NCI-H187 (cell line): Measurements from ENCODE around the gene ETS2.

Experiments
- DNase-seq, 2 experiments: peaks; one replicate each; lab custom pipeline; 2025; lab: John Stamatoyannopoulos, UW

The ETS2 gene

DNA sequence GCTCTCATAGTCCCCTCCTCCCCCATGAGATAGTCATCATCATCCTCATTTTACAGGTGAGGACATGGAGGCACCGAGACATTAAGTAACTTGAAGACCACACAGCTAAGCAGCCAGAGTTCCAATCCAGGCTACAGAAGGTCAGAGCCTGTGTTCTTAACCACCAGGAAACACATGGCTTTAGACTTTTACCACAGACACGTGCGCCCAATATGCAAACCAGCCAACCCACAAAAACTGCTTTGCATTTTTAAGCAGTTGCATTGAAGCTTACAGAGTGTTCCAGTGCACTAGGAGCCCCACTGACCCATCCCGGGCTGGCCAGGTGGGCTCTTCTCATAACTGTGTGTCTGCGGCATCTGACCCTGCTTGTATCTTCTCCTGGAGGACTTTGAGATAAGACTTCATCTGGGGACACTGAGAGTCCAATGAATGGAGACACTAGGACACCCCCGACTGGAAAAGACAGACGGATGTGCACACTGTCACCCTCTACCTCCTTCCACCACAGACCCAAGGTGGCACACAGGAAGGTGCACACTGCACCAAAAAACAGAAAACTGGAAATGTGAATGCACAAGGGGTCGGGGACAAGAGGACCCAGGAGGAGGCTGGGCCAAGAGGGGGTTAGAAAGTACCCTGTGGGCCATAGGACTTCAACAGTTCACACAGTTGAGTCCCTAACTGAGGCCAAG is 56.4 kb downstream of the ETS2 start:
- DNase-seq = no peak

DNA sequence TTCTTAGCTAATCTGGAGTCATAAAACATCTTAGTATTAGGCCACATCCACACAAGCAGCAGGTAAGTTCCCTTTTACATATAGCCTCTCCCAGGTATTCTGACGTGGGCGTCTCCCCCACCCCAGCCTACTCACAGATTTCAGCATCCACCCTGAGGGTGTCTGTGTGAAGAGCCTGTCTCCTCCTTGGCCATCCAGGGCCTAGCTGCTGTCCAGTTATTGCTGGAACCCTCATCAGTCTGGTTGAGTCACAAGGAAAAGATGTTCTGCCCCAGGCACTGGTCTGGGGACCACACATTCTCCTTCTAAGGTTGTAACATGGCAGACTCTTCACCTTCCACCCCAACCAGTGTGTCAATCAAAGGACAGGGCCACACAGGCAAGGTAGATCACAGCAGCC is 57.6 kb downstream of the ETS2 start:
- DNase-seq = no peak

DNA sequence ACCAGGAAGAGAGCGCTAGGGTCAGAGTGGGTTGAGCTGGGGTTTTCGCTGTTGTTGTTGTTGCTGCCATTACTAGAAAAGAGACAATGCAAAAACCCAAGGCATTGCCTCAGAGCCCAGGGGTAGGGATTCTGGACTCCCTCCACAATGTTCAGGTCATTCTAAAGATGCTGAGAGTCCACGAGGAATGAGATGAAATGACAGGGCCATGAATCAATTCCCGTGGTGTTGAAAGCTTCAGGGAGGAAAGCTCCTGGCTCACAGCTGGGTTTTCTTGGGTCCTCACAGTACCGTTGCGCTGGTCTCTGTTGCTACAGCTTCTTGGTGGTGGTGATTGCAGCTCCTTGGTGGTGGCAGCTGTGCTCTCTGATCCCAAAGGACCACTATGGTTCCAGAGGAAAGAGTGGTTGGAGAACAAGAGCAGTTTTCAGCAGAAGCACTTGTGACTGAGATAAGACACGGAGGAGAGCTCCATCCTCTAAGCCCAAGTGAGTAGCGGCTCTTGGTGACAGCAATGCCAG is 58.2 kb downstream of the ETS2 start:
- DNase-seq = no peak

DNA sequence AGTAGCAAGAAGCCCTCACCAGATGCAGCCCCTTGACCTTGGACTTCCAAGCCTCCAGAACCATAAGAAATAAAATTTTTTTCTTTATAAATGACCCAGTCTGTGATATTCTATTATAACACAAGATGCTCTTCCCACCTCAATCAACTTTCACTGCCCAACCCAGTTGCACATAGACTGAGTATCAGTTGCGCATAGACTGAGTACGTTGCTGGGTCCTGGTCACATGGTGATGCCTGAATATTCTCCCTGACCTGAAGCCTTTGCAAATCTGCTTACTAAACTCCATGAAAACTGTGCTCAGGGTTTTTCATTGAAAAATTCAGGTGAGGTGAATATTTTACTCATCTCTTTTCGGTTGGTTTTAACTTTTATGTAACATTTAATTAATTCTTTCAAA is 59.2 kb downstream of the ETS2 start:
- no peak for DNase-seq

DNA sequence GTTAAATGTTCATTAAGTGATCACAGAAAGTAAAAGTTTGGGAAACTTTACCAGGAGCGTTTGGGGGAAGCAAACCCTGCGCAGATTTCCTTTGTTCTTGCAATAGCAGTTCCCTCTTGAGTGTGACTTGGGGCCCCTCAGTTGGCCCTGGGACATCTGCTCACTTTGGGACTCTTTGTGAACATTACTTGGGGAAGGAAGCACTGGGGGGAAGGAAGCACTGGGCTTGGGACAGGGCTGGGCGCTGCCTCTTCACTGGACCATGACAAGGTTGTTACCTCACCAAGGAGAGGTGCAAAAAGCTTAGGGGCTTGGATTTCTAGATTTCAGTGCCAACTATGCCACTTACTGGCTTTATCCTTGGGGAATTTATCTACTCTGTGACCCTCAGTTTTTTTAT is 63.5 kb downstream of the ETS2 start:
- no peak for DNase-seq

DNA sequence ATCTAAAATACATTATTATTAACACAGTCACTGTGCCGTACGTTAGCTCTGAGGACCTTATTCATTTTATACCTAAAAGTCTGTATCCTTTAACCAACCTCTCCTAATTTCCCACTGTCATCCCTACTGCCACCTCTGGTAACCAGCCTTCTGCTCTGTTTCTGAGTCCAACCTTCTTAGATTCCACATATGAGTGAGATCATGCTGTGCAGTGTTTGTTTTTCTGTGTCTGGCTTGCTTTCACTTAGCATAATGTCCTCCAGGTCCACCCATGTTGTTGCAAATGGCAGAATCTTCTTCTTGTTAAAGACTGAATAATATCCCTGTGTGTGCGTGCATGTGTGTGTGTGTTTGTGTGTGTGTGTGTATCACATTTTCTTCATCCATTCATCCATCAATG is 64.2 kb downstream of the ETS2 start:
- DNase-seq = no peak
